GM23338 (cell line): Measurements from ENCODE around the gene IGF1R. TPM values are rescaled to one million over a fixed set of nuclear protein-coding genes. Genes with fewer than 3 reads are reported as not detected.
A peak's percentile ranks its signal among the peaks of the same experiment; 100 is the strongest.

Experiments
- ATAC-seq: fragments of 200-7000 bp; cut with Tn5 transposase; 3 replicates; pipeline ENCODE4 v1.9.1; 2020
- DNase-seq: peaks from one replicate; pipeline ENCODE4 v3.0.0-alpha.2; 2015; ENCODE audit warnings: low spot score
- H2AFZ ChIP-seq: fragments of 200-600 bp; sonication (generic); 2 replicates; pipeline ENCODE4 v1.8.0; 2016; ENCODE audit warnings: antibody characterized with exemption, mild to moderate bottlenecking, moderate library complexity
- H3F3A ChIP-seq: fragments of 200-600 bp; sonication (generic); replicated peaks from 2 replicates; pipeline ENCODE4 v1.8.0; 2017; ENCODE audit warnings: antibody characterized with exemption, mixed run types, low read depth
- H3K27ac ChIP-seq: fragments of 200-600 bp; sonication (generic); 2 replicates; pipeline ENCODE4 v1.6.1; 2016; ENCODE audit warnings: low read depth
- H3K27me3 ChIP-seq: fragments of 200-600 bp; sonication (generic); 2 replicates; pipeline ENCODE4 v1.8.0; 2016; ENCODE audit warnings: mild to moderate bottlenecking, mixed run types, moderate library complexity; ENCODE audit not compliant: insufficient read depth
- H3K36me3 ChIP-seq: fragments of 200-600 bp; sonication (generic); 2 replicates; pipeline ENCODE4 v1.8.0; 2016; ENCODE audit warnings: mild to moderate bottlenecking; ENCODE audit not compliant: insufficient read depth
- H3K4me1 ChIP-seq: fragments of 200-600 bp; sonication (generic); 2 replicates; pipeline ENCODE4 v1.8.0; 2016; ENCODE audit warnings: mild to moderate bottlenecking, moderate library complexity; ENCODE audit not compliant: insufficient read depth
- H3K4me2 ChIP-seq: fragments of 200-600 bp; sonication (generic); 2 replicates; pipeline ENCODE4 v1.7.1; 2017; ENCODE audit warnings: mixed run types
- H3K4me3 ChIP-seq: fragments of 200-600 bp; sonication (generic); 2 replicates; pipeline ENCODE4 v1.6.1; 2016; ENCODE audit warnings: mixed run types
- H3K79me2 ChIP-seq: fragments of 200-600 bp; sonication (generic); replicated peaks from 2 replicates; pipeline ENCODE4 v1.8.0; 2017; ENCODE audit warnings: mild to moderate bottlenecking; ENCODE audit not compliant: insufficient read depth
- H3K9me2 ChIP-seq: fragments of 200-600 bp; sonication (generic); 2 replicates; pipeline ENCODE4 v1.8.0; 2017; ENCODE audit not compliant: insufficient read depth
- H4K20me1 ChIP-seq: fragments of 200-600 bp; sonication (generic); replicated peaks from 2 replicates; pipeline ENCODE4 v1.8.0; 2017; ENCODE audit warnings: mild to moderate bottlenecking; ENCODE audit not compliant: insufficient read depth
- H3K27ac Mint-ChIP-seq: 2 replicates; pipeline ENCODE4 v1.8.0; 2020; ENCODE audit warnings: inconsistent platforms, mild to moderate bottlenecking, moderate library complexity, mixed read lengths
- H3K27me3 Mint-ChIP-seq: 3 replicates; pipeline ENCODE4 v1.8.0; 2022; ENCODE audit warnings: low read depth, mild to moderate bottlenecking, moderate library complexity, mixed read lengths, inconsistent platforms; ENCODE audit not compliant: insufficient read depth, poor library complexity
- H3K36me3 Mint-ChIP-seq: 3 replicates; pipeline ENCODE4 v1.8.0; 2021; ENCODE audit warnings: low read depth, mild to moderate bottlenecking, inconsistent platforms, moderate library complexity, mixed read lengths
- H3K4me1 Mint-ChIP-seq: 3 replicates; pipeline ENCODE4 v1.8.0; 2020; ENCODE audit warnings: mild to moderate bottlenecking, inconsistent platforms, mixed read lengths
- H3K4me3 Mint-ChIP-seq: 3 replicates; pipeline ENCODE4 v1.8.0; 2021; ENCODE audit warnings: moderate library complexity, mild to moderate bottlenecking, inconsistent platforms, mixed read lengths
- H3K9me3 Mint-ChIP-seq: 3 replicates; pipeline ENCODE4 v1.8.0; 2020; ENCODE audit warnings: moderate library complexity, mild to moderate bottlenecking, inconsistent platforms, mixed read lengths
- CREB1 ChIP-seq: fragments of 250-450 bp; sonication (Bioruptor Pico); IDR thresholded peaks from 2 replicates; pipeline ENCODE4 v1.5.0; 2020; ENCODE audit warnings: low read depth, mild to moderate bottlenecking, moderate library complexity
- EZH2 ChIP-seq: fragments of 200-600 bp; sonication (generic); IDR thresholded peaks from one replicate; pipeline ENCODE4 v1.8.0; 2017; ENCODE audit warnings: antibody characterized with exemption, mild to moderate bottlenecking, low read depth; ENCODE audit not compliant: unreplicated experiment
- EZH2phosphoT487 ChIP-seq: fragments of 200-600 bp; sonication (generic); IDR thresholded peaks from one replicate; pipeline ENCODE4 v1.8.1; 2018; ENCODE audit warnings: antibody characterized with exemption; ENCODE audit not compliant: unreplicated experiment
- JUNB ChIP-seq: IDR thresholded peaks from one replicate; pipeline ENCODE4 v1.6.1; 2016; ENCODE audit warnings: antibody characterized with exemption; ENCODE audit not compliant: unreplicated experiment
- NANOG ChIP-seq: IDR thresholded peaks from 2 replicates; pipeline ENCODE4 v1.6.1; 2016; ENCODE audit warnings: antibody characterized with exemption, borderline replicate concordance
- POLR2AphosphoS5 ChIP-seq: IDR thresholded peaks from 2 replicates; pipeline ENCODE4 v1.6.1; 2016; ENCODE audit warnings: antibody characterized with exemption, low read depth
- STAT1 ChIP-seq: IDR thresholded peaks from one replicate; pipeline ENCODE4 v1.6.1; 2016; ENCODE audit warnings: antibody characterized with exemption; ENCODE audit not compliant: unreplicated experiment
- ZNF114 ChIP-seq: fragments of 250-450 bp; sonication (Bioruptor Pico); IDR thresholded peaks from 2 replicates; pipeline ENCODE4 v1.5.0; 2020; ENCODE audit warnings: mild to moderate bottlenecking, moderate library complexity
- ZNF331 ChIP-seq: fragments of 250-450 bp; sonication (Bioruptor Pico); IDR thresholded peaks from 2 replicates; pipeline ENCODE4 v1.5.0; 2020; ENCODE audit warnings: low read depth, mild to moderate bottlenecking, moderate library complexity
- polyA plus RNA-seq: library from polyadenylated mRNA; unstranded; fragments of >200 nt; fragmentation: Nextera tagmentation; extraction: Ambion mirVana; gene quantifications from 2 replicates; pipeline ENCODE4 v1.2.1, GENCODE V29; 2016
- total RNA-seq: library from RNA; depleted of rRNA; stranded (reverse); fragments of >200 nt; shearing (Covaris generic); gene quantifications from 2 replicates; pipeline ENCODE4 v1.2.3, GENCODE V29; 2014
- TF ChIP-seq, protein P1 (sequence below), 2 experiments: fragments of 200-600 bp in 1 of 2; sonication (generic) in 1 of 2; conservative IDR thresholded peaks; 2 replicates each; pipeline versions ENCODE4 v1.5.1 to v1.6.1; 2016 to 2017; ENCODE audit warnings: antibody characterized with exemption in 2 of 2, low read depth in 2 of 2, mild to moderate bottlenecking in 2 of 2, moderate library complexity in 1 of 2
- TF ChIP-seq, protein P2 (sequence below): IDR thresholded peaks from 2 replicates; pipeline ENCODE4 v1.6.1; 2016; ENCODE audit warnings: antibody characterized with exemption
- TF ChIP-seq, protein P3 (sequence below): IDR thresholded peaks from one replicate; pipeline ENCODE4 v1.6.1; 2018; ENCODE audit warnings: antibody characterized with exemption; ENCODE audit not compliant: unreplicated experiment

IGF1R gene
- total and polyA plus RNA-seq, 2 experiments from 2014 or later, result 20.4 to 92.2 TPM

DNA sequence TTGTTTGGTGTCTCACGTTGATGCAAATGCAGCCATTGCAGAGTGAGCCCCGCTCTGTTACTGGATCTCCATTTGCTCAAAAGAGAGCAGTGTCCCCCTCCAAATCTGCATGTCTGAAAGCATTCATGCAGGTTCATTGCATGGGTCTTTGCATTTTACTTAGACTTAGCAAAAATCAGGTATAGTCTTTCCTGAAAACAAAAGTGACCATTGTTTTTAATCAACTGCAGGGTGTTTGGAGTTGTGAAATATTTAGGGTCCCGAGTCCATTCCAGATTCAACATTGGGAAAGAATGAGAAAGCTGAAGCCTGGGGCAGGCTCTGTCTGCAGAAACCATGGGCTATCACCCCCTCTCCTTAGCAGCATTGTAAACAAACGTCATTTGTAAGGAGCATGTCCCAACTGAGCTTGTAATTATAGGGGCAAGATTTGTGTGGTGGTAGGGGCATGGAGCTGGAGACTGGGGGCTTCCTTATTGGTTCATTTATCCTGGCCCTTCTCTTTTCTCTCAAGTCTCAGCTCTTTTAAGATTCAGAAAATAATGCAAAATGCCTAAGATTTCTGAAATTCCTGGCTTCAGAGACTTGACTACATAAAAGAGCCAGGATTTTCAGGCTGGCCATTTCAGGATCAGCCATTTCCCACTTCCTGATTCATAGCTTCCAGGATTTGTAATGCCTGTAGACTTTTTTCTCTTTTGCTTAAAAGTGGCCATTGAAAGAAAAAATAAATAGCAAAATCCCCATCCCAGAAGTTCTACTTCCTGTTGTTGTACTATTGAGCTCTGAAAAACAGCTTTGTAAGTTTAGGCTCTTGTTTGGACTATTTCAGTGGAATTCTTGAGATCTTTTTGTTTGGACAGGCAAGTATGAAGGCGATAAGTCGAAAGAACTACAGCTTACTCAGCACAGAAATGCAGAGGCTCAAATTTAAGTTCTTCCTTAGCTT, 23.0 kb downstream of the IGF1R start (continued):
- TF ChIP-seq NANOG, result peak; percentile 34; the same call in 1 of the 2 replicates
- TF ChIP-seq, protein P1, sequence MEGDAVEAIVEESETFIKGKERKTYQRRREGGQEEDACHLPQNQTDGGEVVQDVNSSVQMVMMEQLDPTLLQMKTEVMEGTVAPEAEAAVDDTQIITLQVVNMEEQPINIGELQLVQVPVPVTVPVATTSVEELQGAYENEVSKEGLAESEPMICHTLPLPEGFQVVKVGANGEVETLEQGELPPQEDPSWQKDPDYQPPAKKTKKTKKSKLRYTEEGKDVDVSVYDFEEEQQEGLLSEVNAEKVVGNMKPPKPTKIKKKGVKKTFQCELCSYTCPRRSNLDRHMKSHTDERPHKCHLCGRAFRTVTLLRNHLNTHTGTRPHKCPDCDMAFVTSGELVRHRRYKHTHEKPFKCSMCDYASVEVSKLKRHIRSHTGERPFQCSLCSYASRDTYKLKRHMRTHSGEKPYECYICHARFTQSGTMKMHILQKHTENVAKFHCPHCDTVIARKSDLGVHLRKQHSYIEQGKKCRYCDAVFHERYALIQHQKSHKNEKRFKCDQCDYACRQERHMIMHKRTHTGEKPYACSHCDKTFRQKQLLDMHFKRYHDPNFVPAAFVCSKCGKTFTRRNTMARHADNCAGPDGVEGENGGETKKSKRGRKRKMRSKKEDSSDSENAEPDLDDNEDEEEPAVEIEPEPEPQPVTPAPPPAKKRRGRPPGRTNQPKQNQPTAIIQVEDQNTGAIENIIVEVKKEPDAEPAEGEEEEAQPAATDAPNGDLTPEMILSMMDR (conservative IDR thresholded peaks at IDR 0.05; ENCODE audit: low read depth in 2 of 2), result no peak
- TF ChIP-seq EZH2phosphoT487, result no peak
- no peak for TF ChIP-seq ZNF331 (CRISPR knock-in tag)
- no peak for TF ChIP-seq STAT1
- TF ChIP-seq, protein P2, sequence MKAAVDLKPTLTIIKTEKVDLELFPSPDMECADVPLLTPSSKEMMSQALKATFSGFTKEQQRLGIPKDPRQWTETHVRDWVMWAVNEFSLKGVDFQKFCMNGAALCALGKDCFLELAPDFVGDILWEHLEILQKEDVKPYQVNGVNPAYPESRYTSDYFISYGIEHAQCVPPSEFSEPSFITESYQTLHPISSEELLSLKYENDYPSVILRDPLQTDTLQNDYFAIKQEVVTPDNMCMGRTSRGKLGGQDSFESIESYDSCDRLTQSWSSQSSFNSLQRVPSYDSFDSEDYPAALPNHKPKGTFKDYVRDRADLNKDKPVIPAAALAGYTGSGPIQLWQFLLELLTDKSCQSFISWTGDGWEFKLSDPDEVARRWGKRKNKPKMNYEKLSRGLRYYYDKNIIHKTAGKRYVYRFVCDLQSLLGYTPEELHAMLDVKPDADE, result 0 out of 2 replicates have a peak, but pooled peaks have one; percentile 20
- TF ChIP-seq POLR2AphosphoS5, result peak; percentile 34; the same call in 1 of the 2 replicates
- TF ChIP-seq ZNF114, result no peak
- no peak for TF ChIP-seq JUNB

DNA sequence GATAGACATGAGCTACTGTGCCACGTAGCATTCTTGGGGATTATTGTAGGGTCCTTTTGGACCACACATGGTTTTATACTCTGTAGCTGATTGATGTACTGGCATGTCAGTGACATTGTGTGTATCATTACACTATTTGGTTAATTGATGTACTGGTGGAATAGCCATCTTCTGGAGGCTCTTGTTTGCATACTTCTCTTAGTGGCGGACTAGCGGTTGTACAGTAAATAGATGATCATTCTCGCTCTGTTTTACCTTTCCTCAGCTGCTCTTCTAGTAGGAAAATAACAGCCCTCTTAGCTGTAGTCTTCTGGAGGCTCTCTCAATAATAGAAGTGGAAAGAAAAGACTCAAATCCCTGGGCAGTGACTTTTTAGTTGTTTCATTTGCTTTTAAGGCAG, 24.8 kb downstream of the IGF1R start:
- H3K27ac Mint-ChIP-seq, result peak overlapping the region; percentile 33; the same call in 1 of the 2 replicates
- Histone ChIP-seq H3K9me2 (no peaks in the 10 kb centered on the region), H2AFZ (no peak overlapping the region), H3K4me3 (no peak overlapping the region), H4K20me1 (0 out of 2 replicates have a peak, but pooled peaks cover 4% of the 10 kb centered on the region), H3K27ac (peak overlapping the region; percentile 98; the same call in 1 of the 2 replicates), H3K36me3 (no peaks in the 10 kb centered on the region), H3F3A (peaks cover 10% of the 10 kb centered on the region; the same call in 1 of the 2 replicates), H3K79me2 (peaks cover 89% of the 10 kb centered on the region), H3K27me3 (no peaks in the 10 kb centered on the region), H3K4me1 (peaks cover 67% of the 10 kb centered on the region), H3K4me2 (peak overlapping the region; percentile 30; the same call in 1 of the 2 replicates)
- ATAC-seq (no peak), DNase-seq (no peak)
- no peaks in the 10 kb centered on the region for H3K9me3 Mint-ChIP-seq
- peaks cover 4% of the 10 kb centered on the region for H3K27me3 Mint-ChIP-seq
- peak overlapping the region; percentile 4; the same call in 2 of the 3 replicates for H3K4me3 Mint-ChIP-seq
- peaks cover 81% of the 10 kb centered on the region for H3K4me1 Mint-ChIP-seq
- H3K36me3 Mint-ChIP-seq, result peaks cover 10% of the 10 kb centered on the region
- TF ChIP-seq CREB1 (CRISPR knock-in tag) (no peak), EZH2 (no peak), NANOG (no peak), ZNF331 (CRISPR knock-in tag) (no peak), EZH2phosphoT487 (no peak), POLR2AphosphoS5 (no peak)
- TF ChIP-seq, protein P3, sequence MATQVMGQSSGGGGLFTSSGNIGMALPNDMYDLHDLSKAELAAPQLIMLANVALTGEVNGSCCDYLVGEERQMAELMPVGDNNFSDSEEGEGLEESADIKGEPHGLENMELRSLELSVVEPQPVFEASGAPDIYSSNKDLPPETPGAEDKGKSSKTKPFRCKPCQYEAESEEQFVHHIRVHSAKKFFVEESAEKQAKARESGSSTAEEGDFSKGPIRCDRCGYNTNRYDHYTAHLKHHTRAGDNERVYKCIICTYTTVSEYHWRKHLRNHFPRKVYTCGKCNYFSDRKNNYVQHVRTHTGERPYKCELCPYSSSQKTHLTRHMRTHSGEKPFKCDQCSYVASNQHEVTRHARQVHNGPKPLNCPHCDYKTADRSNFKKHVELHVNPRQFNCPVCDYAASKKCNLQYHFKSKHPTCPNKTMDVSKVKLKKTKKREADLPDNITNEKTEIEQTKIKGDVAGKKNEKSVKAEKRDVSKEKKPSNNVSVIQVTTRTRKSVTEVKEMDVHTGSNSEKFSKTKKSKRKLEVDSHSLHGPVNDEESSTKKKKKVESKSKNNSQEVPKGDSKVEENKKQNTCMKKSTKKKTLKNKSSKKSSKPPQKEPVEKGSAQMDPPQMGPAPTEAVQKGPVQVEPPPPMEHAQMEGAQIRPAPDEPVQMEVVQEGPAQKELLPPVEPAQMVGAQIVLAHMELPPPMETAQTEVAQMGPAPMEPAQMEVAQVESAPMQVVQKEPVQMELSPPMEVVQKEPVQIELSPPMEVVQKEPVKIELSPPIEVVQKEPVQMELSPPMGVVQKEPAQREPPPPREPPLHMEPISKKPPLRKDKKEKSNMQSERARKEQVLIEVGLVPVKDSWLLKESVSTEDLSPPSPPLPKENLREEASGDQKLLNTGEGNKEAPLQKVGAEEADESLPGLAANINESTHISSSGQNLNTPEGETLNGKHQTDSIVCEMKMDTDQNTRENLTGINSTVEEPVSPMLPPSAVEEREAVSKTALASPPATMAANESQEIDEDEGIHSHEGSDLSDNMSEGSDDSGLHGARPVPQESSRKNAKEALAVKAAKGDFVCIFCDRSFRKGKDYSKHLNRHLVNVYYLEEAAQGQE, result no peak
- TF ChIP-seq, protein P2, result no peak
- TF ChIP-seq, protein P1 (conservative IDR thresholded peaks at IDR 0.05; ENCODE audit: low read depth in 2 of 2), result no peak
